ENCODE measurements around the gene SPTLC3. TPM values are rescaled to one million over a fixed set of nuclear protein-coding genes. Genes with fewer than 3 reads are reported as not detected.

SPTLC3 gene
- total RNA-seq, 1 experiment from 2014 or later, result 31.5 TPM

- BruUV-seq (replicated peaks), result no TSS peak
- peaks cover 2% of the 10 kb centered on the region for H3K36me3 ChIP-seq (ENCODE audit: control insufficient read depth, insufficient read depth, low read length)
- H3K9me3 ChIP-seq, result no peaks in the 10 kb centered on the region
- CTCF ChIA-PET, result no interaction called here
- no peaks in the 10 kb centered on the region for H3K36me3 Mint-ChIP-seq (ENCODE audit: insufficient read depth, unreplicated experiment)
- no peak overlapping the region for H3K4me3 ChIP-seq (ENCODE audit: low read depth, low read length)
- H3K27me3 ChIP-seq (replicated peaks; ENCODE audit: control insufficient read depth, insufficient read depth, low read length), result no peaks in the 10 kb centered on the region
- H3K27ac Mint-ChIP-seq (ENCODE audit: unreplicated experiment), result no peak overlapping the region
- no peaks in the 10 kb centered on the region for H3K27me3 Mint-ChIP-seq (ENCODE audit: insufficient read depth, unreplicated experiment)
- intact Hi-C loops (cut with micrococcal nuclease; ENCODE audit: unreplicated experiment), result loop anchor here (10.0 kb wide), 1 partner anchor 311 kb away; no protein-coding TSS in a partner anchor
- no peaks in the 10 kb centered on the region for H3K4me1 Mint-ChIP-seq (ENCODE audit: low read depth, unreplicated experiment)
- H3K9me3 Mint-ChIP-seq (ENCODE audit: unreplicated experiment), result no peaks in the 10 kb centered on the region
- H3K4me1 ChIP-seq, result no peaks in the 10 kb centered on the region
- POLR2A ChIA-PET, result interaction anchor here (0.5 to 0.6 kb wide), 2 partner anchors 9 to 424 kb away, joined by 6 read pairs; no protein-coding TSS in a partner anchor
- no peak overlapping the region for H3K4me3 Mint-ChIP-seq (ENCODE audit: unreplicated experiment)
- no peak for DNase-seq
- no peak for TF ChIP-seq CTCF (IDR thresholded peaks at IDR 0.05; ENCODE audit: insufficient read depth in 1 of 2, low read depth in 1 of 2, low read length in 1 of 2, severe bottlenecking in 1 of 2, unreplicated experiment in 1 of 2)
These were observed 105.0 kb downstream of the SPTLC3 start for GRCh38 chr20:13113731-13114130.

- H3K9me3 ChIP-seq, result no peaks in the 10 kb centered on the region
- H3K4me3 Mint-ChIP-seq (ENCODE audit: unreplicated experiment), result no peak overlapping the region
- peaks cover 4% of the 10 kb centered on the region; the same call in 1 of the 2 replicates for H3K4me1 ChIP-seq
- H3K4me3 ChIP-seq (ENCODE audit: low read depth, low read length), result no peak overlapping the region
- H3K4me1 Mint-ChIP-seq (ENCODE audit: low read depth, unreplicated experiment), result no peaks in the 10 kb centered on the region
- no TSS peak for BruUV-seq (replicated peaks)
- DNase-seq, result no peak
- CTCF ChIA-PET, result interaction anchor here (1.2 kb wide), 1 partner anchor 140 kb away, joined by 3 read pairs; no protein-coding TSS in a partner anchor
- H3K36me3 Mint-ChIP-seq (ENCODE audit: insufficient read depth, unreplicated experiment), result no peaks in the 10 kb centered on the region
- no peak overlapping the region for H3K27ac Mint-ChIP-seq (ENCODE audit: unreplicated experiment)
- H3K27me3 Mint-ChIP-seq (ENCODE audit: insufficient read depth, unreplicated experiment), result no peaks in the 10 kb centered on the region
- H3K36me3 ChIP-seq (ENCODE audit: control insufficient read depth, insufficient read depth, low read length), result peaks cover 1% of the 10 kb centered on the region
- no peaks in the 10 kb centered on the region for H3K9me3 Mint-ChIP-seq (ENCODE audit: unreplicated experiment)
- no peaks in the 10 kb centered on the region for H3K27me3 ChIP-seq (replicated peaks; ENCODE audit: control insufficient read depth, insufficient read depth, low read length)
- POLR2A ChIA-PET, result no interaction called here
- no peak for TF ChIP-seq CTCF (IDR thresholded peaks at IDR 0.05; ENCODE audit: insufficient read depth in 1 of 2, low read depth in 1 of 2, low read length in 1 of 2, severe bottlenecking in 1 of 2, unreplicated experiment in 1 of 2)
- intact Hi-C loops (cut with micrococcal nuclease; ENCODE audit: unreplicated experiment), result loop anchor here (5.0 to 10.0 kb wide), 3 partner anchors 105 to 655 kb away; partner anchors contain the start of gene ISM1
These were observed 108.4 kb downstream of the SPTLC3 start for GRCh38 chr20:13117200-13117599.

- Histone ChIP-seq H3K9me3 (no peaks in the 10 kb centered on the region), H3K27me3 (replicated peaks; ENCODE audit: control insufficient read depth, insufficient read depth, low read length) (no peaks in the 10 kb centered on the region), H3K4me3 (ENCODE audit: low read depth, low read length) (no peak overlapping the region), H3K4me1 (peaks cover 4% of the 10 kb centered on the region; the same call in 1 of the 2 replicates), H3K36me3 (ENCODE audit: control insufficient read depth, insufficient read depth, low read length) (no peaks in the 10 kb centered on the region; the same call in none of the 2 replicates)
- BruUV-seq (replicated peaks), result no TSS peak
- Mint-ChIP-seq H3K9me3 (ENCODE audit: unreplicated experiment) (no peaks in the 10 kb centered on the region), H3K36me3 (ENCODE audit: insufficient read depth, unreplicated experiment) (no peaks in the 10 kb centered on the region), H3K27ac (ENCODE audit: unreplicated experiment) (no peak overlapping the region), H3K4me1 (ENCODE audit: low read depth, unreplicated experiment) (no peaks in the 10 kb centered on the region), H3K27me3 (ENCODE audit: insufficient read depth, unreplicated experiment) (no peaks in the 10 kb centered on the region), H3K4me3 (ENCODE audit: unreplicated experiment) (no peak overlapping the region)
- CTCF ChIA-PET, result interaction anchor here (1.3 to 2.0 kb wide), 4 partner anchors 184 to 428 kb away, joined by 5 to 19 read pairs (median 7); no protein-coding TSS in a partner anchor
- DNase-seq, result no peak
- intact Hi-C loops (cut with micrococcal nuclease; ENCODE audit: unreplicated experiment), result loop anchor here (1.0 to 10.0 kb wide), 8 partner anchors 104 to 654 kb away; partner anchors contain the start of gene ISM1
- POLR2A ChIA-PET, result interaction anchor here (0.7 kb wide), 1 partner anchor 38 kb away, joined by 3 read pairs; no protein-coding TSS in a partner anchor
- no peak for TF ChIP-seq CTCF (IDR thresholded peaks at IDR 0.05; ENCODE audit: insufficient read depth in 1 of 2, low read depth in 1 of 2, low read length in 1 of 2, severe bottlenecking in 1 of 2, unreplicated experiment in 1 of 2)
These were observed 109.9 kb downstream of the SPTLC3 start for GRCh38 chr20:13118676-13119075.
